ENCODE measurements around the gene SLC13A3. TPM values are rescaled to one million over a fixed set of nuclear protein-coding genes. Genes with fewer than 3 reads are reported as not detected.

The SLC13A3 gene
- total RNA-seq, 1 donor from 2014 or later: 5.5 TPM

DNA sequence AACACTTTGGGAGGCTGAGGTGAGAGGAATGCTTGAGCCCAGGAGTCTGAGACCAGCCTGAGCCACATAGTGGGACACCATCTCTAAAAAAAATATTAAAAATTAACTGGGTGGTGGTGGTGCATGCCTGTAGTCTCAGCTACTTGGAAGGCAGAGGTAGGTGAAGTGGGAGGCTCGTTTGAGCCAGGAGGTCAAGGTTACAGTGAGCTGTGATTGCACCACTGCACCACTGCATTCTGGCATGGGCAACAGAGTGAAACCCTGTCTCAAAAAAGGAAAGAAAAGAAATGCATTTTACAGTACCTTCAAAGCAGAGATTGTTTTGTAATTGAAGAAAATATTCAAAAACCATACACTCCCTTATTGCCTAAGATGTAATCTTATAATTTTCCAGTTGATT, 107.3 kb downstream of the SLC13A3 start:
- DNase-seq (ENCODE audit: low read depth) (no peak), FAIRE-seq (no peak)
- Histone ChIP-seq H3K36me3 (ENCODE audit: control insufficient read depth, insufficient read depth, low read length) (no peaks in the 10 kb centered on the region), H3K27me3 (ENCODE audit: control insufficient read depth, insufficient read depth, low read length) (peaks cover 2% of the 10 kb centered on the region), H3K4me3 (ENCODE audit: low read depth, low read length) (no peak overlapping the region)
- TF ChIP-seq, protein P1, sequence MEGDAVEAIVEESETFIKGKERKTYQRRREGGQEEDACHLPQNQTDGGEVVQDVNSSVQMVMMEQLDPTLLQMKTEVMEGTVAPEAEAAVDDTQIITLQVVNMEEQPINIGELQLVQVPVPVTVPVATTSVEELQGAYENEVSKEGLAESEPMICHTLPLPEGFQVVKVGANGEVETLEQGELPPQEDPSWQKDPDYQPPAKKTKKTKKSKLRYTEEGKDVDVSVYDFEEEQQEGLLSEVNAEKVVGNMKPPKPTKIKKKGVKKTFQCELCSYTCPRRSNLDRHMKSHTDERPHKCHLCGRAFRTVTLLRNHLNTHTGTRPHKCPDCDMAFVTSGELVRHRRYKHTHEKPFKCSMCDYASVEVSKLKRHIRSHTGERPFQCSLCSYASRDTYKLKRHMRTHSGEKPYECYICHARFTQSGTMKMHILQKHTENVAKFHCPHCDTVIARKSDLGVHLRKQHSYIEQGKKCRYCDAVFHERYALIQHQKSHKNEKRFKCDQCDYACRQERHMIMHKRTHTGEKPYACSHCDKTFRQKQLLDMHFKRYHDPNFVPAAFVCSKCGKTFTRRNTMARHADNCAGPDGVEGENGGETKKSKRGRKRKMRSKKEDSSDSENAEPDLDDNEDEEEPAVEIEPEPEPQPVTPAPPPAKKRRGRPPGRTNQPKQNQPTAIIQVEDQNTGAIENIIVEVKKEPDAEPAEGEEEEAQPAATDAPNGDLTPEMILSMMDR (IDR thresholded peaks at IDR 0.05; ENCODE audit: insufficient read depth, low read length, severe bottlenecking): no peak

DNA sequence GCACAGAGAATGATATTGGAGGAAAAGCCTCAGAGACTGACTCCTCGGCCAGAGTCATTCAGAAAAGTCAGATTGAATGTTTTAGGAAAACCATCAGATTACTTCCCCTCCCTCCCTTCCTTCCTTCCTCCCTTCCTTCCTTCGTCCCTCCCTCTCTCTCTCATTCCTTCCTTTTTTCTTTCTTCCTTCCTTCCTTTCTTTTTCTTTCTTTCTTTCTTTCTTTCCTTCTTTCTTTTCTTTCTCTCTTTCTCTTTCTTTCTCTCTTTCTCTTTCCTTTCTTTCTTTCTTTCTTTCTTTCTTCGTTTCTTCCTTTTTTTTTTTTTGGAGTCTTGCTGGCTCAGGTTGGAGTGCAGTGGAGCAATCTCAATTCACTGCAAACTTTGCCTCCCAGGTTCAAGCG, 108.2 kb downstream of the SLC13A3 start:
- Histone ChIP-seq H3K4me3 (ENCODE audit: low read depth, low read length) (no peak overlapping the region), H3K36me3 (ENCODE audit: control insufficient read depth, insufficient read depth, low read length) (no peaks in the 10 kb centered on the region), H3K27me3 (ENCODE audit: control insufficient read depth, insufficient read depth, low read length) (peaks cover 2% of the 10 kb centered on the region)
- FAIRE-seq (no peak), DNase-seq (ENCODE audit: low read depth) (no peak)
- TF ChIP-seq, protein P1 (IDR thresholded peaks at IDR 0.05; ENCODE audit: insufficient read depth, low read length, severe bottlenecking): no peak

DNA sequence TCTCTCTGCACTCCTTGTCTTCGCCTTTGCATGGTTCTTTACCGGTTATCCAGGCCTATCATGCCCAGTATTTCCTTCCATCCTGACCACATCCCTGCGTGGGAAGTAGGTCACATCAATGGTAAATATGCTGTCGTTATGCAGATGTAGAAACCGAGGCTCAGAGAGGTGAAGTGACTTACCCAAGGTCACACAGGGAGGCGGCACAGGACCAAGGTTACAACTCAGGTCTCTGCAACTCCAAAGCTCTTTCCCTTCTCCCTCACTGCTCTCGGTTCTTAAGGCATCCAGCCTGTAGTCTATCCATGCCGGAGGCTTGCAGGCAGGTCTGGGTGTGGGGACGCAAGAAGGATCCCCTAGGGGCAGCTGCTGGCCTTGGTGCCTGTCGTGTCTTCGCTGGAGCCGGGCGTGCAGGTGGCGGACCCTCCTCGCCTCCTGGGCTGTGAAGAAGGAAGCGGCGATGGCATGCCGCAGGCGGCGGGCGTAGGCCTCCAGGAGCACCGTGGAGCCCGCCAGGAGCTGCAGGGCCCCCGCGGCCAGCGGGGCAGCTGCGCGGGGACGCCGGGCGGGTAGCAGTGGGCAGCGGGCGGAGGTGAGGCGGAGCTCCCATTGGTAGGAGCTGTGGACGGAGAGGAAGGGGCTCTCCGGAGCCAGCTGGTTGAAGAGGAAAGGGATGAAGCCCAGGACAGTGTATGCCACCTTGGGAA, 109.9 kb downstream of the SLC13A3 start:
- FAIRE-seq (no peak), DNase-seq (ENCODE audit: low read depth) (no peak)
- Histone ChIP-seq H3K36me3 (ENCODE audit: control insufficient read depth, insufficient read depth, low read length) (no peaks in the 10 kb centered on the region), H3K27me3 (ENCODE audit: control insufficient read depth, insufficient read depth, low read length) (peaks cover 2% of the 10 kb centered on the region), H3K4me3 (ENCODE audit: low read depth, low read length) (no peak overlapping the region)
- TF ChIP-seq, protein P1 (IDR thresholded peaks at IDR 0.05; ENCODE audit: insufficient read depth, low read length, severe bottlenecking): no peak

DNA sequence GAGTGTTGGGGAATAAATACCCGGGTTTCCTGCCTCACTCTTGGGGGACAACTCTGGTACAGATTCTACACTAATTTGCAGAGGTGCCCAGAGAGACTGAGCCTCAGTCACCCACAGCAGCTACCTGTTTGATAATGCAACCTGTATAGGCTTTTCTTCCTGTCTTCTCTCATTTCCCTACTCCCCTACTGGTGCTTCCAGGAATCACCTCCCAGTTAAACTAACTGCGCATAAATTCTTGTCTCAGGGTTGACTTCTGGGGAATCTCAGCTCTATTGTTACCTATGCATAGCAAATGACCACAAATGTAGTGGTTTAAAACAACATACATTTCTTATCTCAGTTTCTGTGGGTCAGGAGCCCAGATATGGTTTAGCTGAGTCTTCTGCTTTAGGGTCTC, 112.1 kb downstream of the SLC13A3 start:
- FAIRE-seq (no peak), DNase-seq (ENCODE audit: low read depth) (no peak)
- no peaks in the 10 kb centered on the region for H3K36me3 ChIP-seq (ENCODE audit: control insufficient read depth, insufficient read depth, low read length)
- TF ChIP-seq, protein P1 (IDR thresholded peaks at IDR 0.05; ENCODE audit: insufficient read depth, low read length, severe bottlenecking): no peak
- peaks cover 2% of the 10 kb centered on the region for H3K27me3 ChIP-seq (ENCODE audit: control insufficient read depth, insufficient read depth, low read length)
- H3K4me3 ChIP-seq (ENCODE audit: low read depth, low read length): no peak overlapping the region

DNA sequence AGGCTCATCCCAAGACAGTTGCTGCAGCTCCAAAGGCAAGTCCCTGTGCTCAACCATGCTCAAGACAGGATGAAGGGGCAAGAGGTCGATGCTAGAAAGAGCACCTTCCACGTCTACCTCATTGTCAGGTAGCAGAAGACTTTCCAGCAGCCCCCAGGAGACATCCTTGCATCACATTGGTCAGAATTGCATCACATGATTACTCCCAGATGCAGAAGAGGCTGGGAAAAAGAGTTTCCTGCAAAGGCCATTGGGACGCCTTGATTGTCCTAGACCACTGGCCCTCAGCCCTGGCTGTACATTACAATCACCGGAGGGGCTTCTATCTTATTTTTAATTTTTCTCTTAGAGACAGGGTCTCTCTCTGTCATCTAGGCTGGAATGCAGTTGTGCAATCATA, 120.6 kb downstream of the SLC13A3 start:
- TF ChIP-seq, protein P1 (IDR thresholded peaks at IDR 0.05; ENCODE audit: insufficient read depth, low read length, severe bottlenecking): no peak
- no peaks in the 10 kb centered on the region for H3K36me3 ChIP-seq (ENCODE audit: control insufficient read depth, insufficient read depth, low read length)
- H3K4me3 ChIP-seq (ENCODE audit: low read depth, low read length): no peak overlapping the region
- DNase-seq (ENCODE audit: low read depth) (no peak), FAIRE-seq (no peak)
- H3K27me3 ChIP-seq (ENCODE audit: control insufficient read depth, insufficient read depth, low read length): peaks cover 1% of the 10 kb centered on the region

Data from bronchial epithelial cell (primary cell).